MCF 10A (cell line): ENCODE results near the gene TIPRL. TPM values are rescaled to one million over a fixed set of nuclear protein-coding genes. Genes with fewer than 3 reads are reported as not detected.

Experiments used
- BruUV-seq: library from RNA; stranded (reverse); fragments of 400-500 nt; replicated peaks from 2 replicates; lab custom pipeline; 2021; lab: Mats Ljungman, UMichigan
- CTCF ChIA-PET: fragments of 300-600 bp; sonication (Branson Sonifier 250); formaldehyde crosslinking; extraction: SDS; loops from one replicate; lab custom pipeline; 2021; ENCODE audit warnings: antibody characterized with exemption, inconsistent platforms; lab: Yijun Ruan, JAX
- POLR2A ChIA-PET: fragments of 300-600, 350-650 bp; sonication (Branson Sonifier 250); formaldehyde crosslinking; extraction: SDS; loops from one replicate; lab custom pipeline; 2020; ENCODE audit warnings: antibody characterized with exemption, inconsistent platforms; lab: Yijun Ruan, JAX
- DNase-seq: peaks from one replicate; pipeline ENCODE4 v3.0.0-alpha.2; 2018; ENCODE audit not compliant: unreplicated experiment
- H3K27ac Mint-ChIP-seq: one replicate; pipeline ENCODE4 v1.8.0; 2022; ENCODE audit warnings: mild to moderate bottlenecking, low read depth, mixed read lengths; ENCODE audit not compliant: unreplicated experiment
- H3K27me3 Mint-ChIP-seq: one replicate; pipeline ENCODE4 v1.8.0; 2022; ENCODE audit warnings: mixed read lengths; ENCODE audit not compliant: insufficient read depth, unreplicated experiment
- H3K36me3 Mint-ChIP-seq: one replicate; pipeline ENCODE4 v1.8.0; 2022; ENCODE audit warnings: mild to moderate bottlenecking, moderate library complexity, mixed read lengths; ENCODE audit not compliant: insufficient read depth, unreplicated experiment
- H3K4me1 Mint-ChIP-seq: one replicate; pipeline ENCODE4 v1.8.0; 2022; ENCODE audit warnings: mixed read lengths; ENCODE audit not compliant: insufficient read depth, unreplicated experiment
- H3K4me3 Mint-ChIP-seq: one replicate; pipeline ENCODE4 v1.8.0; 2022; ENCODE audit warnings: mild to moderate bottlenecking, moderate library complexity, mixed read lengths; ENCODE audit not compliant: unreplicated experiment
- H3K9me3 Mint-ChIP-seq: one replicate; pipeline ENCODE4 v1.8.0; 2022; ENCODE audit warnings: mixed read lengths; ENCODE audit not compliant: unreplicated experiment
- CTCF ChIP-seq: fragments of 200-600 bp; IDR thresholded peaks from one replicate; pipeline ENCODE4 v1.8.0; 2022; ENCODE audit warnings: antibody characterized with exemption, mild to moderate bottlenecking; ENCODE audit not compliant: unreplicated experiment
- intact Hi-C: fragments of 100-400 bp; cut with micrococcal nuclease; formaldehyde crosslinking; loops from 2 replicates; pipeline ENCODE4 v1.14.1; 2022
- total RNA-seq: library from RNA; stranded (reverse); gene quantifications from 2 replicates; pipeline ENCODE4 v1.2.3, GENCODE V29; 2022

TIPRL gene
- total RNA-seq, 1 experiment from 2014 or later = 111 TPM

- no peak for DNase-seq
- CTCF ChIA-PET = no interaction called here
- H3K9me3 Mint-ChIP-seq = peaks cover 11% of the 10 kb centered on the region
- H3K36me3 Mint-ChIP-seq = no peaks in the 10 kb centered on the region
- H3K4me3 Mint-ChIP-seq = no peak overlapping the region
- no peaks in the 10 kb centered on the region for H3K27me3 Mint-ChIP-seq
- no peak overlapping the region for H3K27ac Mint-ChIP-seq
- BruUV-seq = no TSS peak
- TF ChIP-seq CTCF = no peak
- peaks cover 6% of the 10 kb centered on the region for H3K4me1 Mint-ChIP-seq
- POLR2A ChIA-PET = interaction anchor here (5.6 kb wide), 1 partner anchor 14 kb away, joined by 28 read pairs; the partner anchor contains the start of gene SFT2D2
- intact Hi-C loops = no loop called here
Observed at GRCh38 chr1:168213349-168213748, 34.6 kb downstream of the TIPRL start.

DNA sequence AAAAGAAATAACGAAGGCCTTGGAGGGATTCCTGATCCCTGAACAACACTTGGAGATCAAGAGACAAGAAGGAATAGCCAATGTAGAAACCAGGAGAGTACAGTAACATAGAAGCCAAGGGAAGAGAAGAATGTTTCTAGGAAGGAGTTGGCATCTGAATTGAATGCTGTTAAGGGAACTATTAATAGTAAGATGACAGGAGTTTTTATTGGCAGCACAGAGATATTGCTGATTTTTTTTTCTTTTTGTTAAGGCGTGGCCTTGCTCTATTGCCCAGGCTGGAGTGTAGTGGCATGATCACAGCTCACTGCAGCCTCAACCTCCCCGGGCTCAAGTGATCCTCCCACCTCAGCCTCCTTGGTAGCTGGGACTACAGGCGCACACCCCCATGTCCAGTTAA is 37.4 kb downstream of the TIPRL start:
- Mint-ChIP-seq H3K27me3 (no peaks in the 10 kb centered on the region), H3K4me3 (no peak overlapping the region), H3K27ac (no peak overlapping the region), H3K9me3 (peaks cover 11% of the 10 kb centered on the region), H3K4me1 (peaks cover 6% of the 10 kb centered on the region), H3K36me3 (no peaks in the 10 kb centered on the region)
- BruUV-seq = no TSS peak
- intact Hi-C loops = no loop called here
- no peak for DNase-seq
- no peak for TF ChIP-seq CTCF
- ChIA-PET CTCF (interaction anchor here (1.0 to 3.9 kb wide), 4 partner anchors 19 to 134 kb away, joined by 3 to 18 read pairs (median 5); no protein-coding TSS in a partner anchor), POLR2A (interaction anchor here (5.6 kb wide), 1 partner anchor 11 kb away, joined by 28 read pairs; the partner anchor contains the start of gene SFT2D2)

- peaks cover 11% of the 10 kb centered on the region for H3K9me3 Mint-ChIP-seq
- intact Hi-C loops = no loop called here
- no peaks in the 10 kb centered on the region for H3K27me3 Mint-ChIP-seq
- no peak overlapping the region for H3K27ac Mint-ChIP-seq
- no peak for TF ChIP-seq CTCF
- no TSS peak for BruUV-seq
- H3K4me1 Mint-ChIP-seq = peaks cover 6% of the 10 kb centered on the region
- ChIA-PET CTCF (interaction anchor here (1.0 to 3.9 kb wide), 5 partner anchors 8 to 125 kb away, joined by 3 to 18 read pairs (median 6); partner anchors contain the start of gene SFT2D2), POLR2A (interaction anchor here (0.9 to 5.6 kb wide), 2 partner anchors 9 to 38 kb away, joined by 4 to 28 read pairs; partner anchors contain the start of gene SFT2D2)
- H3K4me3 Mint-ChIP-seq = no peak overlapping the region
- DNase-seq = no peak
- no peaks in the 10 kb centered on the region for H3K36me3 Mint-ChIP-seq
Observed at GRCh38 chr1:168217664-168218063, 38.9 kb downstream of the TIPRL start.

DNA sequence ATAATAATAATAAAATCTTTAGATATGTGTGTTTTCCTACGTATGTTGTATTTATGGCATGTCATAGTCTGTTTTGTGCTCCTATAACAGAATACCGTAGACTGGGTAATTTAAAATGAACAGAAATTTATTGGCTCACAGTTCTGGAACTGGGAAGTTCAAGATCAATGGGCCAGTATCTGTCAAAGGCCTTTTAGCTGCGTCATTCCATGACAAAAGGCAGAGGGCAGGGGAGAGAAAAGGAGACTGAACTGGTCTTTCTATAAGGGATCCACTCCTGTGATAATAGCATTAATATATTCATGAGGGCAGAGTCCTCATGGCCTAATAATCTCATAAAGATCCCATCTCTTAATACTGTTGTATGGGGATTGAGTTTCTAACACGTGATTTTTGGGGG is 39.9 kb downstream of the TIPRL start:
- H3K4me1 Mint-ChIP-seq = peaks cover 7% of the 10 kb centered on the region
- no TSS peak for BruUV-seq
- no peaks in the 10 kb centered on the region for H3K36me3 Mint-ChIP-seq
- H3K4me3 Mint-ChIP-seq = no peak overlapping the region
- ChIA-PET POLR2A (interaction anchor here (0.9 to 5.6 kb wide), 2 partner anchors 8 to 39 kb away, joined by 4 to 28 read pairs; partner anchors contain the start of gene SFT2D2), CTCF (interaction anchor here (0.9 to 3.9 kb wide), 3 partner anchors 17 to 1091 kb away, joined by 3 to 18 read pairs (median 3); no protein-coding TSS in a partner anchor)
- H3K9me3 Mint-ChIP-seq = peaks cover 9% of the 10 kb centered on the region
- no peak overlapping the region for H3K27ac Mint-ChIP-seq
- DNase-seq = no peak
- intact Hi-C loops = no loop called here
- no peaks in the 10 kb centered on the region for H3K27me3 Mint-ChIP-seq
- TF ChIP-seq CTCF = no peak
